GM12873 (cell line): Measurements from ENCODE around the gene TM9SF3.
A peak's percentile ranks its signal among the peaks of the same experiment; 100 is the strongest.

Experiments
- TF ChIP-seq, protein P1 (sequence below): IDR thresholded peaks from 2 replicates; pipeline ENCODE4 v1.5.1; 2012; ENCODE audit warnings: low read depth, mild to moderate bottlenecking, moderate library complexity, low read length, control low read depth; ENCODE audit not compliant: insufficient read depth; ENCODE audit errors: missing control alignments

Gene TM9SF3

DNA sequence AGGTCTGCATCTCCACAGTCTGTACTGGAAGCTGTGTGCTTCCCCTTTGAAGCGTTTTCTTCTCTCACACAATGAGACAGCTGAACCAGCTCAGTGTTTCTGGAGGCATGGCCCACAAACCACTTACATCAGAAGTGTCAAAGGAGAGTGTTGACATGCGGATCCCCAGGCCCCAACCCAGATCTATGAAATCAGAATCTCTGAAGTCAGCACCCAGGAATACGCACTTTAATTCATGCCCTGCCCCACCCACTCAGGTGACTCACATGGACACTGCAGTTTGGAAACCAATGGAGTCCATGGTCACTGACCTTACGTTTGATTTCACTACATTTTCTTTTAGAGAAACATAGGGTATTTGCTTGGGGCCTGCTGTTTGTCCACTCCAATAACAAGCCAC is 92.1 kb downstream of the TM9SF3 start:
- TF ChIP-seq, protein P1, sequence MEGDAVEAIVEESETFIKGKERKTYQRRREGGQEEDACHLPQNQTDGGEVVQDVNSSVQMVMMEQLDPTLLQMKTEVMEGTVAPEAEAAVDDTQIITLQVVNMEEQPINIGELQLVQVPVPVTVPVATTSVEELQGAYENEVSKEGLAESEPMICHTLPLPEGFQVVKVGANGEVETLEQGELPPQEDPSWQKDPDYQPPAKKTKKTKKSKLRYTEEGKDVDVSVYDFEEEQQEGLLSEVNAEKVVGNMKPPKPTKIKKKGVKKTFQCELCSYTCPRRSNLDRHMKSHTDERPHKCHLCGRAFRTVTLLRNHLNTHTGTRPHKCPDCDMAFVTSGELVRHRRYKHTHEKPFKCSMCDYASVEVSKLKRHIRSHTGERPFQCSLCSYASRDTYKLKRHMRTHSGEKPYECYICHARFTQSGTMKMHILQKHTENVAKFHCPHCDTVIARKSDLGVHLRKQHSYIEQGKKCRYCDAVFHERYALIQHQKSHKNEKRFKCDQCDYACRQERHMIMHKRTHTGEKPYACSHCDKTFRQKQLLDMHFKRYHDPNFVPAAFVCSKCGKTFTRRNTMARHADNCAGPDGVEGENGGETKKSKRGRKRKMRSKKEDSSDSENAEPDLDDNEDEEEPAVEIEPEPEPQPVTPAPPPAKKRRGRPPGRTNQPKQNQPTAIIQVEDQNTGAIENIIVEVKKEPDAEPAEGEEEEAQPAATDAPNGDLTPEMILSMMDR, result no peak

DNA sequence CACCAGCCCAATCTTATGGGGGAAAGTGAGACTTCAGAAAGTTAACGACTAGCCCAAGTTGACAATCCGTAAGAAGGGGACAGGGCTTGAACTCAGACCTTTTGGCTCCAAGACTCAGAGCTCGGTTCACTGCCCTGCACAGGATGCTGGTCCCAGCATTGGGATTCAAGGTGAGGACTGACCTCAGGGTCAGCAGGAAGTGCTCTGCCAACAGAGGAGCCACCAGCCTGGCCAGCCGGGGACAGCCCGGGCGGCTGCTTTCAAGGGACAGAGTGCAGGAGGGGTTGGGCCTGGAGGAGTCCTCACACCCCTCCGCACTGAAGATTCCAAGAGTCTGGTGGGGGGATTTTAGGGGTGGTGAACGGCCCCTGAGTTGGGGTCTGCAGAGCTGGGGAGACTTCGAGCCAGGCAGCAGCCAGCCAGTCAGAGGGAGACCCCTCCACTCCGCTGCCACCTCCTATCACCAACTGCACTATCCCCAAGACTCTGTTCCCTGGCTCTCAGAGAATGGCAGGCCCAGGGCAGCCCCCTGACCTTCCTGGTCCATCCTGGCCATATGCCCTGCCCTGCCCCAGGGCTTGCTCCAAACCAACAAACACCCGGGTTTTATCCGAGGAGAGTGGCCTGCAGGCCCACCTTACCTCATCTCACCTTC is 92.8 kb downstream of the TM9SF3 start:
- TF ChIP-seq, protein P1, result no peak

DNA sequence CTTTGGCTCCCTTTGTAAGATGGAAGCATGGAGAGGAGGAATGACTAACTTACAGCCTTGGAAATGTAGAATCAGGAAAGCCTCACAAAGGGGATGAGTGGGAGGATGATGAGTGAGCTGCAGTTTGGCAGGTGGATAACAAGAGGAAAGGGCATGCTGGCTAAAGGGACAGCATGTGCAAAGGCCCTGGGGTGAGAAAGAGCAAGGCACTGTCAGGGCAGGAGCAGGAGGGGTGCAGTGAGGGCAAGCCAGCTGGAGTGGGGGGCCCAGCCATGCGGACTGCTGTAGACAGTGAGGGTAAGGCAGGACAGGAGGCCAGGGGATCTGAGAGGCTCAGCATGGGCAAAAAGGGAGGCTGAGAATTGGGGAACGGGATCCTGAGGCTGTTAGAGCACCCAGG is 93.6 kb downstream of the TM9SF3 start:
- TF ChIP-seq, protein P1, result no peak

DNA sequence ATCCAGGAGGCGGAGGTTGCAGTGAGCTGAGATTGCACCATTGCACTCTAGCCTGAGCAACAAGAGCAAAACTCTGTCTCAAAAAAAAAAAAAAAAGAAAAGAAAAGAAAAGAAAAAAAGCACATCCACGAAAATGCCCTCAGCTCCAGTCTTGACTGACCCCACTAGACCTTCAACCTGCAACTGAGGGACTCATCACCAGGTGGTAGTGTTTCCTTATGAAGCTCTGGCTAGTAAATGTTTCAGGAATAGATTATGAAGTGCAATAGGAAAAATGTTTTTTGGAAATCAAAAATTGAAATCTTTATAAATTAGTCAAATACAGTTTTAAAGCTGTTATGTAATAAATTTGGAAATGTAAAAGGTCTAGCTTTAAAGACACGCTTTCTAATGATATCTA is 95.5 kb downstream of the TM9SF3 start:
- TF ChIP-seq, protein P1, result peak; percentile 33

DNA sequence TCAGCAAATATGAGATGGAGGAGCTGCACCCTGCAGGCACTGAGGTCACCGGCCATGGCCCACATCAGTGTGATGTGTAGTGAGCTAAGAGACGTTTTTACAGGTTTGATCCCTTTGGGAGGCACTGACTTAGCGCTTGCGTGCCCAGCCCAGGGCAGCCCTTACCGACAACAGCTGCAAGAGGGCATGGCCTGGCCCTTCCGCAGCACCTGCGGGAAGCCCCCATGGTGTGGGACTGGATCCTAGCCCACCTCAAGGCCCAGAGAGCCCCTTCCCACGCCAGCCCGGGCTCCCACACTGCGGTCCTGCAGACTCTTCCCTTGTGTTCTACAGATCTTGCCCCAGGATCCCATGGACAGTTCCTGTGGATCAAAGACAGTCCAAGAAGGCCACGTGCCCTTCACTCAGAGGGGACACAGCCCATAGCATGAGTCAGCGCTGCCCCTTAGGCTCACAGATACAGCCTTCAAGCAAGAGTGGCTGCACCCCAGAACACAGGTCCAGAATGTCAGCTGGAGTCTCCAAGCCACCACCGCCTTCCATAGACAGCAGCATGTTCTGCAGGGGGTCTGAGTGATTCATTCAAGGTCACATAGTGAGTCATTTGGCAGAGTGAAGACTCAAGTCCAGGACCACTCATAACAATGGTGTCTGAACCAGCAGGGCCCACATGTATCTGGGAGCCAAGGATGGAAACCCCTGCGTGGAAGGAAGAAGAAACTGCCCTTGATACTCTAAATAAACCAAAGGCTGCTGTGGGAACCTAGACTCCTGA is 98.5 kb downstream of the TM9SF3 start:
- TF ChIP-seq, protein P1, result no peak

DNA sequence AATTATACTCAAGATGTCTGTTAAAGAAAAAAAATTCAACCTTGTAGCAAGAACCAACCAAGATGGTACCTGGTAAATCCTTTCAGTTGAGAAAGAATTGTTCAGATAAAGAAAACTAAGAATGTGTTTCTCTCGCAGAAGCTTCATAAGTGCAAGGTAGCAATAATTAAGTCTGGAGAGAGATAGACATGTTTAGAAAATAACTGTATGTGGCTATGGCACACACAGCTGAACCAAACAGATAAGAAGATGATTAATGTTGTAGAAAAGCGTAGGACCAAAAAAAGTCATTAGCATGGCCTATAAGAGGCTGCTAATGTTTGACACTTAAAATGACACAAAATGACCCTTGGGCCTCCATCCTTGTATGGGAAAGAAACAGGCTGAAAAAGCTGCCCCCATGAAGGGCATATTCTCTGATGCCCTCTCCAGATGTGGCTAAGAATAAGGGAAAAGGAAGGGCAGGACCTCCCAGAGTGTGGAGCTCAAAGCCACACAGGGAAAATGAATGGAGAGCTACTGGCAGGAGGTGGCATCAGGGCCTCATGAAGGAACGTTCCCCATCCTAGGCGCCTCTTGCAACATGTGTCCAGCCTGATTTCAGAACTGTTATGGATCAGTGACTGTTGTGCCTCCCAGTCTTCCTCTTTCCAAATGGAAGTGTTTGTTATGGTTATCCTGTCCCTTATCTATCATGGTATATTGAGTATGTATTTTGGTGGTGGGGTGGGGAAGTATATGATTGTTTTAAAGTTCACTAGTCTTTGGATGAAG is 103.8 kb downstream of the TM9SF3 start:
- TF ChIP-seq, protein P1, result no peak

DNA sequence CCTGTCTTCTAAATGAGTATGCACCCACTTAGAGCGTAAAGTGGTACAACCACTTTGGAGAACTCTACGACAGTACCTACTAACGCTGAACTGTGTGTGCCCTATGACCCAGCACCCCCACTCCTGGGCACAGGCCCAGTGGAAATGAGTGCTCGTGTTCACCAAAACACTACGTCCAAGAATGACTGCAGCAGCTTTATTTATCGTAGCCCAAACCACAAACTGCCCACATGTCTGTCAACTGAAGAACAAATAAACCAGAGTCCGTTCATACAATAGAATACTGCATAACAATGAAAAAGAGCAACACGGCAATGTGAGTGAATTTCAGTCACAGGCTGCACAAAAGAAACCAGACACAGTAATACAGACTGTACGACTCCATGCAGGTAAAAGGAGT is 108.5 kb downstream of the TM9SF3 start:
- TF ChIP-seq, protein P1, result no peak
